ENCODE measurements around the gene CNGA1.

The CNGA1 gene

DNA sequence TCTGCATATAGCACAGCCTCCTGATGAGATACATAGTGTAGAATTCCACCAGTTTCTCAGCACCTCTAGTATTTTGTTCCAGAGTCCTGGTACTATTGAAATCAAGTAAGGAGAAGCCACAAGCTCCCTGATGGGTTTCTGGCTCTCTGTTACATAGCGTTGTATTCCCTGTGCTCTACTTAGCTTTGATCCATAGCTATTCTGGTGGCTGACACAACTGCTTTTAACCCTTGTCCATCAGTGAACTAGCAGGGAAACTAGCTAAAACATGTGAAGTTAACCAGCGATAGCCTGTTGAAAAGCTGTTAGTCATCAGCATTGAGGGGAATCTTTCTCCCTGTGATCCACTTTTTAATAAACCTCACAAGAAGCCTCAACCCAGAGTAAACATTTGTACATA is 27.0 kb upstream of the CNGA1 start:
- H3K9me3 ChIP-seq (ENCODE audit: insufficient read depth, low read depth, low read length) = no peaks in the 10 kb centered on the region
- H3K9ac ChIP-seq (ENCODE audit: low read depth, low read length) = no peak overlapping the region
- H3K4me1 ChIP-seq (ENCODE audit: insufficient read depth, low read length) = peaks cover 8% of the 10 kb centered on the region; the same call in 1 of the 2 replicates
- WGBS = 96% methylated on average over 2 of the region's 2 CpGs
- H3K27me3 ChIP-seq (ENCODE audit: insufficient read depth, low read length) = no peaks in the 10 kb centered on the region
- H3K4me3 ChIP-seq (ENCODE audit: low read length) = no peak overlapping the region
- no peaks in the 10 kb centered on the region for H3K36me3 ChIP-seq (ENCODE audit: insufficient read depth, low read length)
- no peak overlapping the region for H3K27ac ChIP-seq (ENCODE audit: low read depth, low read length)

GRCh38 chr4:48042979-48043461 is 26.5 kb upstream of the CNGA1 start:
- Histone ChIP-seq H3K36me3 (ENCODE audit: insufficient read depth, low read length) (no peaks in the 10 kb centered on the region), H3K4me1 (ENCODE audit: insufficient read depth, low read length) (peaks cover 8% of the 10 kb centered on the region; the same call in 1 of the 2 replicates), H3K4me3 (ENCODE audit: low read length) (no peak overlapping the region), H3K9me3 (ENCODE audit: insufficient read depth, low read depth, low read length) (no peaks in the 10 kb centered on the region), H3K9ac (ENCODE audit: low read depth, low read length) (no peak overlapping the region), H3K27me3 (ENCODE audit: insufficient read depth, low read length) (no peaks in the 10 kb centered on the region), H3K27ac (ENCODE audit: low read depth, low read length) (no peak overlapping the region)
- 85% methylated on average over 3 of the region's 3 CpGs for WGBS

GRCh38 chr4:48041535-48042137 is 25.2 kb upstream of the CNGA1 start:
- H3K9me3 ChIP-seq (ENCODE audit: insufficient read depth, low read depth, low read length) = no peaks in the 10 kb centered on the region
- peaks cover 8% of the 10 kb centered on the region; the same call in 1 of the 2 replicates for H3K4me1 ChIP-seq (ENCODE audit: insufficient read depth, low read length)
- H3K4me3 ChIP-seq (ENCODE audit: low read length) = no peak overlapping the region
- H3K27ac ChIP-seq (ENCODE audit: low read depth, low read length) = no peak overlapping the region
- no peak overlapping the region for H3K9ac ChIP-seq (ENCODE audit: low read depth, low read length)
- WGBS = 71% methylated on average over 4 of the region's 4 CpGs
- H3K27me3 ChIP-seq (ENCODE audit: insufficient read depth, low read length) = no peaks in the 10 kb centered on the region
- peaks cover 3% of the 10 kb centered on the region; the same call in 1 of the 2 replicates for H3K36me3 ChIP-seq (ENCODE audit: insufficient read depth, low read length)

- H3K27me3 ChIP-seq (ENCODE audit: insufficient read depth, low read length) = no peaks in the 10 kb centered on the region
- no peak overlapping the region for H3K9ac ChIP-seq (ENCODE audit: low read depth, low read length)
- H3K9me3 ChIP-seq (ENCODE audit: insufficient read depth, low read depth, low read length) = no peaks in the 10 kb centered on the region
- no peak overlapping the region for H3K4me3 ChIP-seq (ENCODE audit: low read length)
- H3K4me1 ChIP-seq (ENCODE audit: insufficient read depth, low read length) = peaks cover 8% of the 10 kb centered on the region; the same call in 1 of the 2 replicates
- H3K27ac ChIP-seq (ENCODE audit: low read depth, low read length) = no peak overlapping the region
- peaks cover 13% of the 10 kb centered on the region for H3K36me3 ChIP-seq (ENCODE audit: insufficient read depth, low read length)
Observed at GRCh38 chr4:48039561-48039960, 23.1 kb upstream of the CNGA1 start.

DNA sequence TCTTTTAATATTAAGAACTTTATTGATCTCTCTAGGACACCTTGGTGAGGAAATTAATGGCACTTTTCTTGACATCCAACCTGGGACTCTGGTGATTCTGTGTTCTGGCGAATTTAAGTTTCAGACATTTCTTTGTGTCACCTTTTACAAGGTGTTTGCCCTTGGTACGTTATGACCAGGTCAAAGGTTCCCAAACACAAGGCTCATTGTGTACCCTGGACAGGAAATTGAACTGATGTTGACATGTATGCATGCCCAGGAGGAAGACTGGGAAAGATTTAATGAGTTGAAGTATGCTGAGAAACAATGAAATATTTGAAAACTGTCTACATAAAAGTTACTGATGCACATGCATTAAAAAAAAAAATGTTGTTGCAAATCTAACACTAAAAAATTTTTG is 22.2 kb upstream of the CNGA1 start:
- Histone ChIP-seq H3K27ac (ENCODE audit: low read depth, low read length) (no peak overlapping the region), H3K4me1 (ENCODE audit: insufficient read depth, low read length) (peaks cover 8% of the 10 kb centered on the region; the same call in 1 of the 2 replicates), H3K36me3 (ENCODE audit: insufficient read depth, low read length) (peaks cover 13% of the 10 kb centered on the region), H3K27me3 (ENCODE audit: insufficient read depth, low read length) (no peaks in the 10 kb centered on the region), H3K9ac (ENCODE audit: low read depth, low read length) (no peak overlapping the region), H3K9me3 (ENCODE audit: insufficient read depth, low read depth, low read length) (no peaks in the 10 kb centered on the region), H3K4me3 (ENCODE audit: low read length) (no peak overlapping the region)
- WGBS = 47% methylated on average over 2 of the region's 2 CpGs

GRCh38 chr4:48037117-48037462 is 20.6 kb upstream of the CNGA1 start:
- H3K4me3 ChIP-seq (ENCODE audit: low read length) = no peak overlapping the region
- H3K27me3 ChIP-seq (ENCODE audit: insufficient read depth, low read length) = no peaks in the 10 kb centered on the region
- H3K9me3 ChIP-seq (ENCODE audit: insufficient read depth, low read depth, low read length) = no peaks in the 10 kb centered on the region
- no peak overlapping the region for H3K9ac ChIP-seq (ENCODE audit: low read depth, low read length)
- no peaks in the 10 kb centered on the region for H3K4me1 ChIP-seq (ENCODE audit: insufficient read depth, low read length)
- no peak overlapping the region for H3K27ac ChIP-seq (ENCODE audit: low read depth, low read length)
- WGBS = 100% methylated on average over 1 of the region's 2 CpGs
- peaks cover 17% of the 10 kb centered on the region for H3K36me3 ChIP-seq (ENCODE audit: insufficient read depth, low read length)

GRCh38 chr4:48035952-48036351 is 19.5 kb upstream of the CNGA1 start:
- Histone ChIP-seq H3K9me3 (ENCODE audit: insufficient read depth, low read depth, low read length) (no peaks in the 10 kb centered on the region), H3K4me3 (ENCODE audit: low read length) (no peak overlapping the region), H3K36me3 (ENCODE audit: insufficient read depth, low read length) (peaks cover 17% of the 10 kb centered on the region)

DNA sequence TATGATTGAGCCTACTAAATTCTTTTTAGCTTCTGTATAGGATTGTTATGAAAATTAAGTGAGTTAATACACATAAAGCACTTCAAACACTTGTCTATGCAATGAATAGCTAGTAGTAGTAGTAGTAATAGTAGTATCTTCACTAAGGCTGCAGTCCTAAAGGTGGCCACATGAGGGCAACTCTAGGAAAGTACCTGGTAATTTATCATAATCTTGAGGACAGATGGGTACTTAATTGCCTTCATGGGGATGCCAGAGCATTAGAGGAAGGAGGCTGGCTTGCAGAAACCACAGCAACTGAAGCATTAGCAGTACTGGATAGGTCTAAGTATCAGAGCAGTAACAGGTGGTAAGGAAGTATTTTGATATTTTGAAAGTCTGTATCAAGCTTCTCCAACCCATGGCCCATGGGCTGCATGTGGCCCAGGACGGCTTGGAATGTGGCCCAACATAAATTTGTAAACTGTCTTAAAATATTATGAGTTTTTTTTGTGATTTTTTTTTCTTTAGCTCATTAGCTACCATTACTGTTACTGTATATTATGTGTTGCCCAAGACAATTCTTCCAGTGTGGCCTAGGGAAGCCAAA is 17.4 kb upstream of the CNGA1 start:
- Histone ChIP-seq H3K9ac (ENCODE audit: low read depth, low read length) (no peak overlapping the region), H3K4me3 (ENCODE audit: low read length) (no peak overlapping the region), H3K9me3 (ENCODE audit: insufficient read depth, low read depth, low read length) (no peaks in the 10 kb centered on the region), H3K27me3 (ENCODE audit: insufficient read depth, low read length) (no peaks in the 10 kb centered on the region), H3K4me1 (ENCODE audit: insufficient read depth, low read length) (peaks cover 19% of the 10 kb centered on the region), H3K27ac (ENCODE audit: low read depth, low read length) (no peak overlapping the region), H3K36me3 (ENCODE audit: insufficient read depth, low read length) (peaks cover 17% of the 10 kb centered on the region)
- WGBS = no CpG with 5 or more reads among the region's 1 CpG

More at GRCh38 chr4:48035952-48036351, 19.5 kb upstream of the CNGA1 start:
- H3K27ac ChIP-seq (ENCODE audit: low read depth, low read length) = no peak overlapping the region
- H3K9ac ChIP-seq (ENCODE audit: low read depth, low read length) = no peak overlapping the region
- 93% methylated on average over 3 of the region's 3 CpGs for WGBS
- H3K4me1 ChIP-seq (ENCODE audit: insufficient read depth, low read length) = no peaks in the 10 kb centered on the region
- H3K27me3 ChIP-seq (ENCODE audit: insufficient read depth, low read length) = no peaks in the 10 kb centered on the region

DNA sequence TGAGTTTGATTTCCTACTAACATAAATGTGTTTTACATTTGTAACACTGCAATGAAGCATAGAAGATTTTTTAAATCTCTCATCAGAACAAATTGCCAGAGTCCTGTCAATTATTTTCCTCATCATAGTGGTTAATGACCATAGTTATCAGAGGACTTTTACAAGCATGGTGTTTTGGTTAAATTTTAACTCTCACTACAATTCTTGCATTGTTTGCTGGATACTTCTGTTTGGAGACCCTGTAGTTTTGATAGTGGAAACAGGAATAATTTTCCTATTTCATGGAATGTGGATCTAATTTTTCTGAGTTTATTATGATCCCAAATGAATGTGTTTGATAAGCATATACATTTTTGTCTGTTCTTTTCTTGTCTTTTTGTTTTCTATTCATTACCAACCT is 16.9 kb upstream of the CNGA1 start:
- Histone ChIP-seq H3K9me3 (ENCODE audit: insufficient read depth, low read depth, low read length) (no peaks in the 10 kb centered on the region), H3K4me1 (ENCODE audit: insufficient read depth, low read length) (peaks cover 24% of the 10 kb centered on the region), H3K4me3 (ENCODE audit: low read length) (no peak overlapping the region), H3K36me3 (ENCODE audit: insufficient read depth, low read length) (peaks cover 17% of the 10 kb centered on the region), H3K27me3 (ENCODE audit: insufficient read depth, low read length) (no peaks in the 10 kb centered on the region), H3K27ac (ENCODE audit: low read depth, low read length) (no peak overlapping the region), H3K9ac (ENCODE audit: low read depth, low read length) (no peak overlapping the region)

- no peak overlapping the region for H3K27ac ChIP-seq (ENCODE audit: low read depth, low read length)
- peaks cover 31% of the 10 kb centered on the region for H3K4me1 ChIP-seq (ENCODE audit: insufficient read depth, low read length)
- H3K9ac ChIP-seq (ENCODE audit: low read depth, low read length) = no peak overlapping the region
- H3K9me3 ChIP-seq (ENCODE audit: insufficient read depth, low read depth, low read length) = no peaks in the 10 kb centered on the region
- H3K27me3 ChIP-seq (ENCODE audit: insufficient read depth, low read length) = no peaks in the 10 kb centered on the region
- H3K36me3 ChIP-seq (ENCODE audit: insufficient read depth, low read length) = peaks cover 17% of the 10 kb centered on the region
- H3K4me3 ChIP-seq (ENCODE audit: low read length) = no peak overlapping the region
Observed at GRCh38 chr4:48032721-48033120, 16.2 kb upstream of the CNGA1 start.

GRCh38 chr4:48031802-48032525 is 15.5 kb upstream of the CNGA1 start:
- Histone ChIP-seq H3K9ac (ENCODE audit: low read depth, low read length) (no peak overlapping the region), H3K36me3 (ENCODE audit: insufficient read depth, low read length) (peaks cover 23% of the 10 kb centered on the region), H3K4me3 (ENCODE audit: low read length) (no peak overlapping the region), H3K9me3 (ENCODE audit: insufficient read depth, low read depth, low read length) (no peaks in the 10 kb centered on the region), H3K27me3 (ENCODE audit: insufficient read depth, low read length) (no peaks in the 10 kb centered on the region), H3K27ac (ENCODE audit: low read depth, low read length) (no peak overlapping the region), H3K4me1 (ENCODE audit: insufficient read depth, low read length) (peaks cover 34% of the 10 kb centered on the region)
- 92% methylated on average over 12 of the region's 12 CpGs for WGBS
